ENCODE data around the gene TIMP3.

Gene TIMP3

DNA sequence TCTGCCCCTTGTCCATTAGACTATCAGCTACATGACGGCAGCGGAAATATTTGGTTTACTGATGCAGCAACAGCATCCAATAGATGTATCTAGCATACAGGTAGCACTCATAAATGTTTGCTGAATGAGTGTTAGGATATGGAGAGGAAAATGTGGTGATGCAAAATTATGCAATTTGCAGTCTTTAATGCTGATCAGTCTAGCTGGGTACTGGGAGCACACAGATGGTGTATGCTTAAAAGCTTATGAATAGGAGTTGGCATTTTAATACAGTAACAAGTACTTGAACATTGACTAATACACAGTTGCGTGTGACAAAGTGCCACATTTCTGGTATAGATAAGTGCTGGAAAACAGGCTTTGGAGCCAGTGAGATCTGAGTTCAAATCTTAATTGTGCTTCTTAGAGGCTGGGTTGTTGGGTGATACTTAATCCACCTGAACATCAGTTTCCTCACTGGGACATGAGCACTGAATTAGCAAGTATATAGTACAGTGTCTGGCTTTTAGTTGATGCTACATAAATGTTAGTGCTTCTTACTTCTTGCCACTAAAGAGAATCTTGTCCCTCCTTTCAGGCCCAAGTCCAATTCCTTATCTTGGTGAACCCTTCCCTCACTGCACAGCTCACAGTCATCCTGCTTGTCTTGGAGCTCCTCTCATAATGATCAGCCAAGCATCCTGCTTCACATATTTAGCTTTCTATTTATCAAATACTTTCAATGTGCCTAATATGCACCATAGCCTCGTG is 99.6 kb downstream of the TIMP3 start:
- TF ChIP-seq ESRRG (CRISPR knock-in tag; IDR thresholded peaks at IDR 0.05), result no peak
- ATAC-seq, result no peak

GRCh38 chr22:32901925-32902324 is 100.4 kb downstream of the TIMP3 start:
- no peak for TF ChIP-seq ARNTL (CRISPR knock-in tag; IDR thresholded peaks at IDR 0.05; ENCODE audit: borderline replicate concordance, low read depth)
- no peak for TF ChIP-seq ZNF565 (CRISPR knock-in tag; conservative IDR thresholded peaks at IDR 0.05; ENCODE audit: low read depth)
- TF ChIP-seq TCF4 (CRISPR knock-in tag; IDR thresholded peaks at IDR 0.05; ENCODE audit: borderline replicate concordance), result no peak
- ATAC-seq, result no peak

- no peak for TF ChIP-seq SNAI2 (CRISPR knock-in tag; IDR thresholded peaks at IDR 0.05)
- TF ChIP-seq ZC3H10 (CRISPR knock-in tag; IDR thresholded peaks at IDR 0.05), result no peak
- TF ChIP-seq TOX (CRISPR knock-in tag; IDR thresholded peaks at IDR 0.05; ENCODE audit: borderline replicate concordance), result no peak
- no peak for TF ChIP-seq TSHZ2 (CRISPR knock-in tag; IDR thresholded peaks at IDR 0.05)
- no peak for TF ChIP-seq CSDC2 (CRISPR knock-in tag; IDR thresholded peaks at IDR 0.05)
- no peak for TF ChIP-seq BACH2 (CRISPR knock-in tag; IDR thresholded peaks at IDR 0.05; ENCODE audit: borderline replicate concordance)
- ATAC-seq, result no peak
Measured at GRCh38 chr22:32903507-32903906, 102.0 kb downstream of the TIMP3 start.

GRCh38 chr22:32904044-32904443 is 102.5 kb downstream of the TIMP3 start:
- no peak for TF ChIP-seq ZFP30 (CRISPR knock-in tag; IDR thresholded peaks at IDR 0.05)
- no peak for TF ChIP-seq ZC3H10 (CRISPR knock-in tag; IDR thresholded peaks at IDR 0.05)
- no peak for TF ChIP-seq TSHZ2 (CRISPR knock-in tag; IDR thresholded peaks at IDR 0.05)
- no peak for TF ChIP-seq RARB (CRISPR knock-in tag; IDR thresholded peaks at IDR 0.05)
- TF ChIP-seq ISL1 (CRISPR knock-in tag; IDR thresholded peaks at IDR 0.05), result no peak
- TF ChIP-seq, protein P1, sequence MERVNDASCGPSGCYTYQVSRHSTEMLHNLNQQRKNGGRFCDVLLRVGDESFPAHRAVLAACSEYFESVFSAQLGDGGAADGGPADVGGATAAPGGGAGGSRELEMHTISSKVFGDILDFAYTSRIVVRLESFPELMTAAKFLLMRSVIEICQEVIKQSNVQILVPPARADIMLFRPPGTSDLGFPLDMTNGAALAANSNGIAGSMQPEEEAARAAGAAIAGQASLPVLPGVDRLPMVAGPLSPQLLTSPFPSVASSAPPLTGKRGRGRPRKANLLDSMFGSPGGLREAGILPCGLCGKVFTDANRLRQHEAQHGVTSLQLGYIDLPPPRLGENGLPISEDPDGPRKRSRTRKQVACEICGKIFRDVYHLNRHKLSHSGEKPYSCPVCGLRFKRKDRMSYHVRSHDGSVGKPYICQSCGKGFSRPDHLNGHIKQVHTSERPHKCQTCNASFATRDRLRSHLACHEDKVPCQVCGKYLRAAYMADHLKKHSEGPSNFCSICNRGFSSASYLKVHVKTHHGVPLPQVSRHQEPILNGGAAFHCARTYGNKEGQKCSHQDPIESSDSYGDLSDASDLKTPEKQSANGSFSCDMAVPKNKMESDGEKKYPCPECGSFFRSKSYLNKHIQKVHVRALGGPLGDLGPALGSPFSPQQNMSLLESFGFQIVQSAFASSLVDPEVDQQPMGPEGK (CRISPR knock-in tag; IDR thresholded peaks at IDR 0.05; ENCODE audit: borderline replicate concordance), result no peak
- no peak for TF ChIP-seq CREB5 (CRISPR knock-in tag; IDR thresholded peaks at IDR 0.05; ENCODE audit: low read depth)
- no peak for TF ChIP-seq BACH2 (CRISPR knock-in tag; IDR thresholded peaks at IDR 0.05; ENCODE audit: borderline replicate concordance)
- no peak for TF ChIP-seq ZFP3 (CRISPR knock-in tag; IDR thresholded peaks at IDR 0.05)
- TF ChIP-seq GLIS3 (CRISPR knock-in tag; IDR thresholded peaks at IDR 0.05), result no peak
- no peak for TF ChIP-seq CSRNP3 (CRISPR knock-in tag; IDR thresholded peaks at IDR 0.05)
- TF ChIP-seq ARNTL (CRISPR knock-in tag; IDR thresholded peaks at IDR 0.05; ENCODE audit: borderline replicate concordance, low read depth), result no peak
- peak; percentile 78 for ATAC-seq

All from SK-N-SH treated with all-trans-retinoic acid at 6 μM for 48 hours (cell line).